Epithelial cell of esophagus (primary cell): ENCODE measurements around the gene EPB41L1.
A peak's percentile ranks its signal among the peaks of the same experiment; 100 is the strongest.

Experiments used
- DNase-seq: peaks from one replicate; pipeline ENCODE4 v3.0.0; 2010; ENCODE audit warnings: low read depth
- H3K4me3 ChIP-seq: 2 replicates; pipeline ENCODE4 v1.5.1; 2011; ENCODE audit warnings: mild to moderate bottlenecking, low read length, control low read depth
- TF ChIP-seq, protein P1 (sequence below): IDR thresholded peaks from 2 replicates; pipeline ENCODE4 v1.5.1; 2011; ENCODE audit warnings: low read depth, mild to moderate bottlenecking, low read length, control low read depth, inconsistent platforms; ENCODE audit not compliant: insufficient read depth; ENCODE audit errors: missing control alignments

Gene EPB41L1

GRCh38 chr20:36230019-36230418 is 75.5 kb downstream of the EPB41L1 start:
- DNase-seq = no peak
- no peak overlapping the region for H3K4me3 ChIP-seq
- TF ChIP-seq, protein P1, sequence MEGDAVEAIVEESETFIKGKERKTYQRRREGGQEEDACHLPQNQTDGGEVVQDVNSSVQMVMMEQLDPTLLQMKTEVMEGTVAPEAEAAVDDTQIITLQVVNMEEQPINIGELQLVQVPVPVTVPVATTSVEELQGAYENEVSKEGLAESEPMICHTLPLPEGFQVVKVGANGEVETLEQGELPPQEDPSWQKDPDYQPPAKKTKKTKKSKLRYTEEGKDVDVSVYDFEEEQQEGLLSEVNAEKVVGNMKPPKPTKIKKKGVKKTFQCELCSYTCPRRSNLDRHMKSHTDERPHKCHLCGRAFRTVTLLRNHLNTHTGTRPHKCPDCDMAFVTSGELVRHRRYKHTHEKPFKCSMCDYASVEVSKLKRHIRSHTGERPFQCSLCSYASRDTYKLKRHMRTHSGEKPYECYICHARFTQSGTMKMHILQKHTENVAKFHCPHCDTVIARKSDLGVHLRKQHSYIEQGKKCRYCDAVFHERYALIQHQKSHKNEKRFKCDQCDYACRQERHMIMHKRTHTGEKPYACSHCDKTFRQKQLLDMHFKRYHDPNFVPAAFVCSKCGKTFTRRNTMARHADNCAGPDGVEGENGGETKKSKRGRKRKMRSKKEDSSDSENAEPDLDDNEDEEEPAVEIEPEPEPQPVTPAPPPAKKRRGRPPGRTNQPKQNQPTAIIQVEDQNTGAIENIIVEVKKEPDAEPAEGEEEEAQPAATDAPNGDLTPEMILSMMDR = no peak

GRCh38 chr20:36231331-36231730 is 76.8 kb downstream of the EPB41L1 start:
- H3K4me3 ChIP-seq = no peak overlapping the region

DNA sequence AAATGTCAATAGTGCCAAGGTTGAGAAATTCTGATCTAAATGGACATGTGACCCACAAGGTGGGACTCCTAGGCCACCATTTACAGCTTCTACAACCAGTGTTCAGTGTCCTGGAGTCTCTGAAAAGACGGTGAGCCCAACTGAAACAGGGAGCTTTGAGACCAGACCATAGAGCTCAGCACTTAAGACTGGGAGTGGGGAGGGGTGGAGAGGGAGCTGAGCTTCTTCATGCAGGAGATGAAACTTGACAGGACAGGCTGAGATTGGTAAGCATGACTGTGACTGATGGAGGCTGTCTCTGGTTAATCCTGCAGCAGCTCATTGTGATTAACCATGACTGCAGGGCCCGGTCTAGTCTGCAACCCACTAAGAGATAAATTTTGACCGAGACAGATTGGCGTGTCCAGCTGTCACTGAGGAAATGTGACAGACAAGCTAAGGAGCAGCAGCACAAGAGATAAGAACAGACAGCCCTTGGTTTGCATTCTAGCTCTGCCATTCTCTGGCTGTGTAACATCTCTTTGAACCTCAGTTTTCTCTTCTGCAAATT is 80.3 kb downstream of the EPB41L1 start:
- TF ChIP-seq, protein P1 = no peak

More at GRCh38 chr20:36231331-36231730, 76.8 kb downstream of the EPB41L1 start:
- TF ChIP-seq, protein P1 = no peak
- no peak for DNase-seq

GRCh38 chr20:36235892-36236785 is 81.6 kb downstream of the EPB41L1 start, which contains the start of gene AAR2:
Gene AAR2 (plus strand): TSS chr20:36236478. CDS start chr20:36239869, 3,391 bp downstream.
- peak; percentile 82 for DNase-seq
- TF ChIP-seq, protein P1 = no peak

More for the DNA sequence above, 80.3 kb downstream of the EPB41L1 start:
- DNase-seq = no peak
- no peak overlapping the region for H3K4me3 ChIP-seq

DNA sequence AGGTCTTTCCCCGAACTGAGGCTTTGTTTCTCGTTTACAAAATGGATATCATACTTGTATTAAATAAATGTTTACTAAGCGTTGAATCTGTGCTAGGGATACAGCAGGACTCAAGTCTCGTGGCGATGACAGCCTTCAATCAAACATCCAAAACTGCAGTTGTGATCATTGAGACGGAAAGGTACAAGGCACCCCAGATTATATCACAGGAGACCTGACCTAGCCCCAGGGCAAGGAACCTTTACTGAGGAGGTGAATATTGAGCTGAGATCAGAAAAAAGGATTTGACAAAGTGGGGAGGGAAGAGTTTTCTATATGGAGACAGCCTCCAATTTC is 82.2 kb downstream of the EPB41L1 start:
- TF ChIP-seq, protein P1 = no peak
- no peak for DNase-seq
- peak overlapping the region; percentile 94 for H3K4me3 ChIP-seq

More at GRCh38 chr20:36235892-36236785, 81.6 kb downstream of the EPB41L1 start, which contains the start of gene AAR2:
- H3K4me3 ChIP-seq = peak within 1 kb of the TSS; percentile 94

- TF ChIP-seq, protein P1 = no peak
- DNase-seq = no peak
- peak overlapping the region; percentile 94 for H3K4me3 ChIP-seq
These were observed 82.9 kb downstream of the EPB41L1 start for GRCh38 chr20:36237477-36237876.
